HepG2 (cell line): ENCODE measurements around the gene KIAA1549. TPM values are rescaled to one million over a fixed set of nuclear protein-coding genes. Genes with fewer than 3 reads are reported as not detected.

Experiments
- DMAP1 ChIP-seq: IDR thresholded peaks from 2 replicates; pipeline ENCODE4 v1.6.1; 2016
- ERF ChIP-seq: IDR thresholded peaks from 2 replicates; pipeline ENCODE4 v1.6.1; 2018; ENCODE audit warnings: missing biosample characterization, missing genetic modification reagents
- ESRRA ChIP-seq: sonication (generic); formaldehyde crosslinking; IDR thresholded peaks from 2 replicates; pipeline ENCODE4 v1.5.1; 2020; ENCODE audit warnings: mild to moderate bottlenecking, low read depth, missing genetic modification reagents
- HMG20A ChIP-seq: IDR thresholded peaks from 2 replicates; pipeline ENCODE4 v1.6.1; 2016; ENCODE audit warnings: borderline replicate concordance
- HNF4A ChIP-seq: sonication (generic); formaldehyde crosslinking; IDR thresholded peaks from 2 replicates; pipeline ENCODE4 v1.4.0; 2020; ENCODE audit warnings: missing genetic modification reagents
- HNRNPH1 ChIP-seq: fragments of 200-400 bp; formaldehyde crosslinking; optimal IDR thresholded peaks from 2 replicates; pipeline ENCODE3; 2017; ENCODE audit warnings: mild to moderate bottlenecking, low read depth, low read length
- MAFG ChIP-seq: sonication (generic); formaldehyde crosslinking; IDR thresholded peaks from 2 replicates; pipeline ENCODE4 v1.5.1; 2020; ENCODE audit warnings: mild to moderate bottlenecking, missing genetic modification reagents
- NCOR1 ChIP-seq: fragments of 200-600 bp; sonication (generic); IDR thresholded peaks from 2 replicates; pipeline ENCODE4 v1.7.0; 2017; ENCODE audit warnings: antibody characterized with exemption, low read length, borderline replicate concordance
- SETDB1 ChIP-seq: sonication (generic); formaldehyde crosslinking; IDR thresholded peaks from 2 replicates; pipeline ENCODE4 v1.5.1; 2020; ENCODE audit warnings: missing genetic modification reagents, mild to moderate bottlenecking, borderline replicate concordance
- SIX1 ChIP-seq: sonication (generic); formaldehyde crosslinking; IDR thresholded peaks from 2 replicates; pipeline ENCODE4 v1.4.0; 2020; ENCODE audit warnings: missing genetic modification reagents, borderline replicate concordance
- SMARCE1 ChIP-seq: fragments of 450-650 bp; IDR thresholded peaks from 2 replicates; pipeline ENCODE4 v1.6.1; 2017; ENCODE audit warnings: borderline replicate concordance
- TAF15 ChIP-seq: fragments of 200-400 bp; formaldehyde crosslinking; IDR thresholded peaks from one replicate; pipeline ENCODE4 v1.6.1; 2018; ENCODE audit warnings: mild to moderate bottlenecking, low read depth, low read length; ENCODE audit not compliant: poor library complexity, severe bottlenecking
- TSC22D2 ChIP-seq: sonication (generic); formaldehyde crosslinking; IDR thresholded peaks from 2 replicates; pipeline ENCODE4 v1.5.1; 2020; ENCODE audit warnings: missing genetic modification reagents, mild to moderate bottlenecking, borderline replicate concordance
- ZMYM3 ChIP-seq: sonication (generic); formaldehyde crosslinking; IDR thresholded peaks from 2 replicates; pipeline ENCODE4 v1.5.1; 2020; ENCODE audit warnings: mild to moderate bottlenecking, missing genetic modification reagents
- ZNF607 ChIP-seq: sonication (generic); formaldehyde crosslinking; IDR thresholded peaks from 2 replicates; pipeline ENCODE4 v1.5.1; 2020; ENCODE audit warnings: missing genetic modification reagents, mild to moderate bottlenecking, borderline replicate concordance
- polyA plus RNA-seq, 8 experiments: library from polyadenylated mRNA; depleted of rRNA in 3 of 8; stranded (reverse) in 7 of 8; unstranded in 1 of 8; fragments of >200 nt; fragmentation: Illumina TruSeq in 4 of 8; extraction: Trizol in 4 of 8; gene quantifications; 2 replicates each; pipeline versions ENCODE4 v1.2.1 to v1.2.3, GENCODE V29; 2011 to 2016; ENCODE audit warnings: low read depth in 4 of 8, missing spikeins in 1 of 8, mixed read lengths in 1 of 8; ENCODE audit not compliant: insufficient read depth in 1 of 8
- total RNA-seq, 5 experiments: library from RNA; depleted of rRNA; stranded (reverse); fragments of >200 nt; fragmentation: Illumina TruSeq; extraction: Trizol; gene quantifications; 2 replicates each; pipeline ENCODE4 v1.2.3, GENCODE V29; 2016; ENCODE audit warnings: low read depth in 1 of 5
- TF ChIP-seq, protein P1 (sequence below): sonication (generic); formaldehyde crosslinking; IDR thresholded peaks from 2 replicates; pipeline ENCODE4 v1.5.1; 2020; ENCODE audit warnings: missing genetic modification reagents, mild to moderate bottlenecking, borderline replicate concordance
- TF ChIP-seq, protein P2 (sequence below): sonication (generic); formaldehyde crosslinking; IDR thresholded peaks from 2 replicates; pipeline ENCODE4 v1.8.1; 2023; ENCODE audit warnings: missing genetic modification reagents, inconsistent platforms, borderline replicate concordance
- TF ChIP-seq, protein P3 (sequence below): sonication (generic); formaldehyde crosslinking; IDR thresholded peaks from 2 replicates; pipeline ENCODE4 v1.4.0; 2020; ENCODE audit warnings: missing genetic modification reagents
- TF ChIP-seq, protein P4 (sequence below): sonication (generic); formaldehyde crosslinking; IDR thresholded peaks from 2 replicates; pipeline ENCODE4 v1.4.0; 2020; ENCODE audit warnings: missing genetic modification reagents
- TF ChIP-seq, protein P5 (sequence below): sonication (generic); formaldehyde crosslinking; IDR thresholded peaks from 2 replicates; pipeline ENCODE4 v1.5.0; 2020; ENCODE audit warnings: missing genetic modification reagents
- TF ChIP-seq, protein P6 (sequence below): sonication (generic); formaldehyde crosslinking; IDR thresholded peaks from 2 replicates; pipeline ENCODE4 v1.4.0; 2020; ENCODE audit warnings: missing genetic modification reagents, borderline replicate concordance

The KIAA1549 gene
- total and polyA plus RNA-seq, 2 of the 13 experiments (the other 11 are each of a cell fraction or from before 2014, with no cell fraction given): 1.1 to 1.8 TPM

DNA sequence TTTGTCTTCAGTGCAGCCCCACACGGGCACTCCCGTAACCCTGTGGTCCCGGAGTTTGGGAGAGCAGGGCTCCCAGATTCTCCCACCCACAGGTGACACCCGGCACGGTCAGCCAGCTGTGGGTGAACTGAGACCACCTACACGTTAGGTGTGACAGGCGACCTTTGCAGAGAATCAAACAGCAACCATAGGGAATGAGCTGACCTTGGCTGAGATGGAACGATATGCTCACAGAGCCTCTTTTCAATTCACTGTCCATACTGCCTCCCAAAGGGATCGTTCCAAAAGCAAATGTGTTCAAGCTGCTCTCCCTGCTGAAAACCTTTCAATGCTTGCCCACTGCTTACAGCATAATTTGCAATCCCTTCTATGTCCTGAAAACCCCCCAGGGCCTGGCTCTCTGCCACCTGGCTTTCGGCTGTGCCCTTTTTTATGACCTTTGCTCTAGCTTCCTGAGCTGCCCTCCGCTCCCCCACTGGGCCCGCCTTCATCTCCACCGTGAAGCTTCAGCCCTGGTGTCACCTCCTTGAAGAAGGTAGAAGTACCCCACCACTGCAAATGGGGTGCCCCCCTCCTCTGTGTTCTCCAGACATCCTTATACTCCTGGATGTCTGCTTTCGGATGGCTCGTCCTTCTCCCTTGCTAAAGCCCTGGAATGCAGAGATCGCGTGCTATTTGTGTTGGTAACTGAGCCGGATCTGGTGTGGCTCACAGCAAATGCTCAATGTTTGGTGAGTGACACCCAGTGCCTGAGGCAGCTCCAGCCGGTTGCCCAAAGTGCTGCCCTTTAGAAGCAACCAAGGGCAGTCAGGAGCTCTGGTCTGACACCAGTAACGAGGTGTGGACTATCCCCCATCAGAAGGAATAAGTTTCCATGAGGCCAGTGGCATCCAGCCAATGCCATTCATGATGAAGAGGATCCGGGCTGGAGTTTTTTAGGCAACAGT is 90.4 kb downstream of the KIAA1549 start (continued):
- TF ChIP-seq, protein P1, sequence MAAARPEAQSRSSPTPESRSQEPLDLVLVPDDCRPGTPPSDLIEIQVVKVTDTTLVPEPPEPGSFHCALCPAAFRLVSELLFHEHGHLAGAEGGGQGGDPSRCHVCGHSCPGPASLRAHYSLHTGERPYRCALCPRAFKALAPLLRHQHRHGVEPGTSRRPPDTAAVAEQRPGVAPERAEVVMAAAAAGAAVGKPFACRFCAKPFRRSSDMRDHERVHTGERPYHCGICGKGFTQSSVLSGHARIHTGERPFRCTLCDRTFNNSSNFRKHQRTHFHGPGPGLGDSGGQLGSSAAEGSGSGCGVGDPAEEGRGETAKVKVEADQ (CRISPR knock-in tag): no peak
- TF ChIP-seq ERF (CRISPR knock-in tag): no peak
- no peak for TF ChIP-seq SIX1 (CRISPR knock-in tag)
- no peak; the same call in 1 of the 2 replicates for TF ChIP-seq NCOR1
- TF ChIP-seq SMARCE1: no peak
- TF ChIP-seq HNF4A: peak; percentile 78
- 0 out of 2 replicates have a peak, but pooled peaks have one; percentile 40 for TF ChIP-seq TSC22D2
- 0 out of 2 replicates have a peak, but pooled peaks have one; percentile 55 for TF ChIP-seq ZMYM3
- TF ChIP-seq MAFG (CRISPR knock-in tag): no peak
- 0 out of 2 replicates have a peak, but pooled peaks have one; percentile 57 for TF ChIP-seq DMAP1
- TF ChIP-seq, protein P2, sequence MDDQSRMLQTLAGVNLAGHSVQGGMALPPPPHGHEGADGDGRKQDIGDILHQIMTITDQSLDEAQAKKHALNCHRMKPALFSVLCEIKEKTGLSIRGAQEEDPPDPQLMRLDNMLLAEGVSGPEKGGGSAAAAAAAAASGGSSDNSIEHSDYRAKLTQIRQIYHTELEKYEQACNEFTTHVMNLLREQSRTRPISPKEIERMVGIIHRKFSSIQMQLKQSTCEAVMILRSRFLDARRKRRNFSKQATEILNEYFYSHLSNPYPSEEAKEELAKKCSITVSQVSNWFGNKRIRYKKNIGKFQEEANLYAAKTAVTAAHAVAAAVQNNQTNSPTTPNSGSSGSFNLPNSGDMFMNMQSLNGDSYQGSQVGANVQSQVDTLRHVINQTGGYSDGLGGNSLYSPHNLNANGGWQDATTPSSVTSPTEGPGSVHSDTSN (CRISPR knock-in tag): no peak
- no peak for TF ChIP-seq HMG20A (CRISPR knock-in tag)
- TF ChIP-seq SETDB1 (CRISPR knock-in tag): no peak
- no peak for TF ChIP-seq ESRRA (CRISPR knock-in tag)
- TF ChIP-seq, protein P3, sequence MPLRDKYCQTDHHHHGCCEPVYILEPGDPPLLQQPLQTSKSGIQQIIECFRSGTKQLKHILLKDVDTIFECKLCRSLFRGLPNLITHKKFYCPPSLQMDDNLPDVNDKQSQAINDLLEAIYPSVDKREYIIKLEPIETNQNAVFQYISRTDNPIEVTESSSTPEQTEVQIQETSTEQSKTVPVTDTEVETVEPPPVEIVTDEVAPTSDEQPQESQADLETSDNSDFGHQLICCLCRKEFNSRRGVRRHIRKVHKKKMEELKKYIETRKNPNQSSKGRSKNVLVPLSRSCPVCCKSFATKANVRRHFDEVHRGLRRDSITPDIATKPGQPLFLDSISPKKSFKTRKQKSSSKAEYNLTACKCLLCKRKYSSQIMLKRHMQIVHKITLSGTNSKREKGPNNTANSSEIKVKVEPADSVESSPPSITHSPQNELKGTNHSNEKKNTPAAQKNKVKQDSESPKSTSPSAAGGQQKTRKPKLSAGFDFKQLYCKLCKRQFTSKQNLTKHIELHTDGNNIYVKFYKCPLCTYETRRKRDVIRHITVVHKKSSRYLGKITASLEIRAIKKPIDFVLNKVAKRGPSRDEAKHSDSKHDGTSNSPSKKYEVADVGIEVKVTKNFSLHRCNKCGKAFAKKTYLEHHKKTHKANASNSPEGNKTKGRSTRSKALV: no peak
- no peak for TF ChIP-seq TAF15
- TF ChIP-seq ZNF607: no peak
- TF ChIP-seq, protein P4, sequence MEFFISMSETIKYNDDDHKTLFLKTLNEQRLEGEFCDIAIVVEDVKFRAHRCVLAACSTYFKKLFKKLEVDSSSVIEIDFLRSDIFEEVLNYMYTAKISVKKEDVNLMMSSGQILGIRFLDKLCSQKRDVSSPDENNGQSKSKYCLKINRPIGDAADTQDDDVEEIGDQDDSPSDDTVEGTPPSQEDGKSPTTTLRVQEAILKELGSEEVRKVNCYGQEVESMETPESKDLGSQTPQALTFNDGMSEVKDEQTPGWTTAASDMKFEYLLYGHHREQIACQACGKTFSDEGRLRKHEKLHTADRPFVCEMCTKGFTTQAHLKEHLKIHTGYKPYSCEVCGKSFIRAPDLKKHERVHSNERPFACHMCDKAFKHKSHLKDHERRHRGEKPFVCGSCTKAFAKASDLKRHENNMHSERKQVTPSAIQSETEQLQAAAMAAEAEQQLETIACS (CRISPR knock-in tag): no peak
- TF ChIP-seq, protein P5, sequence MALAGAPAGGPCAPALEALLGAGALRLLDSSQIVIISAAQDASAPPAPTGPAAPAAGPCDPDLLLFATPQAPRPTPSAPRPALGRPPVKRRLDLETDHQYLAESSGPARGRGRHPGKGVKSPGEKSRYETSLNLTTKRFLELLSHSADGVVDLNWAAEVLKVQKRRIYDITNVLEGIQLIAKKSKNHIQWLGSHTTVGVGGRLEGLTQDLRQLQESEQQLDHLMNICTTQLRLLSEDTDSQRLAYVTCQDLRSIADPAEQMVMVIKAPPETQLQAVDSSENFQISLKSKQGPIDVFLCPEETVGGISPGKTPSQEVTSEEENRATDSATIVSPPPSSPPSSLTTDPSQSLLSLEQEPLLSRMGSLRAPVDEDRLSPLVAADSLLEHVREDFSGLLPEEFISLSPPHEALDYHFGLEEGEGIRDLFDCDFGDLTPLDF (CRISPR knock-in tag): no peak
- TF ChIP-seq, protein P6, sequence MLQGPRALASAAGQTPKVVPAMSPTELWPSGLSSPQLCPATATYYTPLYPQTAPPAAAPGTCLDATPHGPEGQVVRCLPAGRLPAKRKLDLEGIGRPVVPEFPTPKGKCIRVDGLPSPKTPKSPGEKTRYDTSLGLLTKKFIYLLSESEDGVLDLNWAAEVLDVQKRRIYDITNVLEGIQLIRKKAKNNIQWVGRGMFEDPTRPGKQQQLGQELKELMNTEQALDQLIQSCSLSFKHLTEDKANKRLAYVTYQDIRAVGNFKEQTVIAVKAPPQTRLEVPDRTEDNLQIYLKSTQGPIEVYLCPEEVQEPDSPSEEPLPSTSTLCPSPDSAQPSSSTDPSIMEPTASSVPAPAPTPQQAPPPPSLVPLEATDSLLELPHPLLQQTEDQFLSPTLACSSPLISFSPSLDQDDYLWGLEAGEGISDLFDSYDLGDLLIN: no peak
- no peak for TF ChIP-seq HNRNPH1
